ENCODE measurements around the gene HMOX2.

Gene HMOX2

GRCh38 chr16:4556580-4556979 lies 80.4 kb downstream of the HMOX2 start:
- no peak for TF ChIP-seq CTCF (IDR thresholded peaks at IDR 0.05; ENCODE audit: borderline replicate concordance, control extremely low read depth, extremely low read depth, insufficient read depth, missing control alignments)
- in situ Hi-C loops (cut with MboI; ENCODE audit: low sequenced_read_pairs, unreplicated experiment) = no loop called here
- DNase-seq (ENCODE audit: low spot score) = no peak

GRCh38 chr16:4557973-4558372 lies 81.8 kb downstream of the HMOX2 start:
- DNase-seq (ENCODE audit: low spot score) = no peak
- TF ChIP-seq CTCF (IDR thresholded peaks at IDR 0.05; ENCODE audit: borderline replicate concordance, control extremely low read depth, extremely low read depth, insufficient read depth, missing control alignments) = no peak
- in situ Hi-C loops (cut with MboI; ENCODE audit: low sequenced_read_pairs, unreplicated experiment) = no loop called here
